Measurements from ENCODE around the gene LHPP.

LHPP gene

DNA sequence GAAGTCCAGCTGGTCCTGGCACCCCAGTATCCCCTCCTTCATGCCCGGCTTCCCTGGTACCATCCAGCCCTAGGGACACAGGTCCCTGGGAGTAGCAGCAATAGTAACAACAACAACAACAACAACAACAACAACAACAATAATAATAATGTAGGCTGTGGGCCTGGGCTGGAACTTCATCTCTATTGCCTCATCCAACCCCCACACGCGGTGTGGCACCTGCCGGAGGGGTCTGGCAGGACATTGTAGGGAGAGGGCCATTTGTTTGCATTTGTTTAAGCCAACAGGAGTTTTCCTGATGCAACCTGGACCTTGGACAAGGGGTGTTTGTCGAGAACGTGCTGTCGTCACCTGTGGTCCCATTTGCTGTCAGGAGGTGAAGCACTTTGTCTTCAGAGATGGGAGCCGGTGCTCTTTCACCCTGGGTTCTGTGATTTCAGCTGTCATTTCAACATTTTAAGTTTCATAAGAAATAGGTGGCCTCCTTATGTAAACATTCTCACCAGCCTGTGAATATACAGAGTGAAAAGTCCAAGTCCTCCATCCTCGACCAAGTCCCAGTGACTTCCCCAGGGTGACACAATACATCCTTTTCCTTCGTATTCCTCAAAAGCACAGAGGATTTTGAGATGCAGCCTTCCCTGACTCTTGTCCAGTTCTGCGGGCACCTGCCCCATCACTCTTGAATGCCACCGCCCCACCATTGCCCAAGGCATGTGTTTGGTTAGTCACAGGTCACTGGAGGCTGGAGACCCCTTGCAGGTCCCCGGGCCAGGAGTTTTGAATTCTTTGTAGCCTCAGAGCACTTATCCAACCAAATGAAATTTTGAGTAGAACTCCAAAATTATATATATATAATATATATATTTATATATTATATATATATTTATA is 9.2 kb downstream of the LHPP start:
- no peak for DNase-seq (ENCODE audit: low spot score)

DNA sequence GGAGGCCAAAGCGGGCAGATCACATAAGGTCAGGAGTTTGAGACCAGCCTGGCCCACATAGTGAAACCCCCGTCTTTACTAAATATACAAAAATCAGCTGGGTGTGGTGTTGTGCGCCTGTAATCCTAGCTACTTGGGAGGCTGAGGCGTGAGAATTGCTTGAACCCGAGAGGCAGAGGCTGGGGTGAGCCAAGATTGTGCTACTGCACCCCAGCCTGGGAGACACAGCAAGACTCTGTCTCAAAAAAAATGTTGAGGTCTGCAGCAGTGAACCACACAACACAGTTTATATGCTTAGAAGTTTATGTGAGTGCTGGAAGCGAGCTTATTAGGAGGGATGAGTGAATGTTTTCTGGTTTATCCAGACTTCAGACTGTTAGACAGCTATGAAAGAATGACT is 10.4 kb downstream of the LHPP start:
- no peak for DNase-seq (ENCODE audit: low spot score)

DNA sequence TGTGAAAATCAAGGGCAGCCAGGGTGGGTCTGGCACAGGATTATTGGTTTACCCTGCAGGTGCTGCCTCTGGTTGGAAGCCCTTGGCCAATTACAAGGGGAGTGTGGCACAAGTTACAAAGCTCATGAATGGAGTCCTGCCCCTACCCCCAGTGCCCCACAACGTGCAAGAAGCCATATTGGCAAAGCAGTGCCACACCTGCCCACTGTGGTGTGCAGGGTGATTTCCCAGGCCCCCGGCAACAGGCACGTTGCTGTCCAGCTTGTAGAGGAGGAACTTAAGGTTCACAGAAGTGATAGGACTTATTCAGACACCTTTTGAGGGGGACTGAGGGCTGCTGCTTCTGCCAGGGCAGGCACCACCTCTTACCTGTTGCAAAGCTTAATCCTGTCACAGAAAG is 11.4 kb downstream of the LHPP start:
- no peak for DNase-seq (ENCODE audit: low spot score)

DNA sequence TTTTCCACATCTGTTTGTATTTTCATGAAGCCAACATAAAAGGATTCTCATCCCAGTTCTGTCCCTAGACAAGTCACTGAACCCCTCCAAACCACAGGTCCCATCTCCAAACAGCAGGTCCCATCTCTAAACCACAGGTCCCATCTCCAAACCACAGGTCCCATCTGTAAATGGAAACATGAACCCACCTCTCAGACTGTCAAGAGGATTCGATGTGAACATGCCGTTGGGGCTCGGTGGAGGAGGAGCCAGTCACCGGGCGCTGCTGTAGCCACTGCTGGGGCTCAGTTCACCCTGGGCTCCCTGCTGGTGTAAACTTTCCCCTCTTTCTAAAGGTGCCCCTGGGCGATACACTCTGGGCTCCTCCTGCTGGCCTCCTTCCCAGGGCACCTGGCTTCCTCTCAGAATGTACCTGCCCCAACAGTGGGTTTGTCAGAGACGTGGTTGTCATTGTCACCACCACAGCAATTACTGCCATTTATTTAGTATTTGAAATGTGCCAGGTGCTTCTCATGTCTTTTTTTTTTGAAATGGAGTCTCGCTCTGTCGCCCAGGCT is 13.0 kb downstream of the LHPP start:
- no peak for DNase-seq (ENCODE audit: low spot score)

DNA sequence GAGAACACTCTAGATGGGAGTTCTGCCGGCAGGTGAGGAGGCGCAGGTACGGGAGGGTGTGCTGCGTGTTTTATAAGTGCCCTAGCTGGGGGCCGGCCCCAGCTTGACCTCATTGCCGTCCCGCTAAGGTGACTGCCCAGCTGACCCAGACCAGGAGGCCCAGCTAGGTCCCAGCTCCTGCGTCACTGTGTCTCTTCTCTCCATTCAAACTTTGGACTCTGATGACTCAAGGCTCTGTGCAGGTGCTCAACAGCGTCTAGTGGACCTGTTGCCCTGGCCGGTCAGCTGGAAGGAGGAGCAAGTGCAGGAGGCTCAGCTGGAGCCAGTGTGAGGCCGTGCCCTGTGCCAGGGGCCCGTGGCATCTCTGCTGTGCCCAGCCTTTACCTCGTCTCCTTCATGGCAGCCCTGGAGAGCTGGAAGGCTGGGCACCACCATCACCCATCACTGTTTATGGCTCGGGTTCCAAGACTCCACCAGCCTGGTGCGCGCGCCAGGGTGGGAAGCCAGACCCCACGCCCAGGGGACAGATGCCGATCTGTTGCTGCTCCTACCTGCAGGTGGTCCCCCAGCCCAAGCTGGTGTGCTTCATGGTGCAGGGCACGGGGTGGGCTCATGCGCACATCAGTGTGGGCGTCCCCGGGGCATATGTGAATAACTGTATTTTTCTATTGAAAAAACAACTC is 14.6 kb downstream of the LHPP start:
- no peak for DNase-seq (ENCODE audit: low spot score)

DNA sequence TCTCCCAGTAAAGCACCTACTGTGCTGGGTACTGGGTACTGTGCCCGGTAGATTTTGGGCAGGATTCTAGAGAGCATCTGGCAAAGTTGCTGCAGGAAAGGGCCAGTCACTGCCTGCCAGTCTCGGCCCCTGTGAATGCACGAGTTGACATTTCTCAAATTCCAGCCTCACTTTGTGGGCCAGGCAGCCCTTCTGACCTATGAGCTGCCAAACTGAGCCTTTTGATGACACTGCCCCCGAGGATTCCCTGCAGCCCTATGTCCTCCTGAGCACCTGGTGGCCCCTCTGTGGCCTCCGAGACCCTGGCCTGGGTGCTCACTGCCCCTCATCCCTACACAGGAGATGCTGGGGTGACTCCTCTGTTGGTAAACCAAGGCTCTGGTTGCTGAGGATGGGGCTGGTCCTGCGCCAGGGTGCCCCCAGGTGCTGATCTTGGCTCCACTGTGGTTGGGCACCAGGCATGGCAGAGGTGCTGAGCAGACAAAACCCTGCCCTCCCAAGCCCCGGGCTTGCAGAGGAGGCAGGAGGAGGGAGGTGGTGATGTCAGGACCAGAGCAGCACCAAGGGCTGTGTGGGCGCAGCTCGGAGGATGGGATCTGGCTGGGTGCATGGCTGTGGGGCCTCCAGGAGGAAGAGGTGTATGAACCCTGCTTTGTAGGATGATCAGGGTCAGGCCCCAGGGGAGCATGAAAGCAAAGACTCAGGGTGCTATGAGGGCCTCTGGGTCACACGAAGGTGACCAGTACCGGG is 16.2 kb downstream of the LHPP start:
- no peak for DNase-seq (ENCODE audit: low spot score)

DNA sequence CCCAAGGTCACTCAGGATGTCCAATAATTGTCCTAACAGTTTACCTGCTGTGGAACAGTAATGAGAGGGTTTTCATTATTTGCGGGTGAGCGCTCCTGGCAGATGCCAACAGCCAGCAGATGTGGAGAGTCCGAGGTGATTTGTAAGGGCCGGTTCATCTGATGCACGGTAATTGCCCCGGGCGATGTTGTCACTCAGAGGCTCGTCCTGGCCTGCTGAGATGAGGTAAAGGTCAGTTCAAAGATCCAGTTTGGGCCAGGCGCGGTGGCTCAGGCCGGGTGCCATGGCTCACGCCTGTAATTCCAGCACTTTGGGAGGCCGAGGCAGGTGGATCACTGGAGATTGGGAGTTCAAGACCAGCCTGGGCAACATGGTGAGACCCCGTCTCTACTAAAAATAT is 16.9 kb downstream of the LHPP start:
- DNase-seq (ENCODE audit: low spot score), result no peak

DNA sequence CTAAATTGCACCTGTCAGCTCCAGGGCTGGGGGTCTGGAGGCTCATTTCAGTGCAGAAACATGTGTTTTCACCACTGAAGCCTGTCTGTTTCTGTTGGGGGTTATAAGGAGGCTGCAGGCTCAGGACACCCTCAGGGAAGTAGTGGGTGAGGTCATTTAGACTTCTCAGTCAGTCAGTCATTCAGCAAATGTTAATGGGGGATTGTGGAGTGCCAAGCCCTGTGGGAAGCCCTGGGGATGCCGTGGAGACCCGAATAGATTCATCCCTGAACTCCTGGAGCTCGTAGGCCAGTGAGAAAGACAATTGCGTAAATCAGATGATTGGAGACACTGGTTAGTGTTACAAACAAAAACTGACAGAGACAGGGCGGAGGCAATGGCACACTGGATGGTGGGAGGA is 19.2 kb downstream of the LHPP start:
- DNase-seq (ENCODE audit: low spot score), result no peak

DNA sequence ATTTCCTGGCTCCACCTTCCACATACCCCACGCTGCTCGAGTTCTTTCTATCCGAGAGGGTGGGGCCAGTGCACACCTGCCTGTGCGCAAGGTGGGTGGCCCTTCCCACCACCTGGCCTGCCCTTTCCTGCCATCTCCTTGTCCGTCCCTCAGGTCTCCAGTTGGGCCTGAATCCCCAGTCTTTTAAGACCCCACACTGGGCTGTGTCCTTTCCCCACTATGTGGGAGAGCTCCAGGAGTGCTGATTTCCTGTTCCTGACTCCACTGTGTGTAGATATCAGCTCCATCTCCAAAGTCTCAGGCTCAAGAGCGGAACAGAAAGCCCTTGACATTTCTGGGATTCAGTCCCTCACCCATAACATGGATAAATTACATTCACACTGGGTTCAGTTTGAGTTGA is 20.1 kb downstream of the LHPP start:
- no peak for DNase-seq (ENCODE audit: low spot score)

DNA sequence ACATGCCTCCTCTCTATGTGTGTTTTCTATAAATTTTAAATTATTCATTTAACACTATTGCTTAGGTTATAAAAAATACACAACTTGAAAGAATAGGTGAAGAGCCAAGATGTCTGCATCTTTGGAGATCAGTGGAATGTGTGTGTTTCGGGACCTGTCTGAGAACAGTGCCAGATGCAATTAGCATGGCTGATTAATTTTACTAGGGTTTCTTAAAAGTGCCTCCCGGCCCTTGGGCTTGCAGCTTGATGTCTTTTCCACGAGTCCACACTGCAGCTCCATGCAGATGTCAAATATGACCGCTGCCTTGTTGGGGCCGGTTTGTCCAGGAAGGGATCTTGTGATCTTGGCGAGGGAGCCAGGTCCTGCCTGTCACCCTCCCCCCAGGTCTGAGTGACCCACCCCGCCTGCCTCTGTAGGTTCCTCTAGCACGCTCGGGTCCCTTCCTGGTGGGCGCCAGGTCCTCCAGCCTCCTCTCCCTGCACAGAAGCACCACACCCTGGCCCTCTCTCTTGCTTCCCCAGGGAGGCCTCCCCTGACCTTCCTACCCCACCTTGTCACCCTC is 20.7 kb downstream of the LHPP start:
- DNase-seq (ENCODE audit: low spot score), result no peak

DNA sequence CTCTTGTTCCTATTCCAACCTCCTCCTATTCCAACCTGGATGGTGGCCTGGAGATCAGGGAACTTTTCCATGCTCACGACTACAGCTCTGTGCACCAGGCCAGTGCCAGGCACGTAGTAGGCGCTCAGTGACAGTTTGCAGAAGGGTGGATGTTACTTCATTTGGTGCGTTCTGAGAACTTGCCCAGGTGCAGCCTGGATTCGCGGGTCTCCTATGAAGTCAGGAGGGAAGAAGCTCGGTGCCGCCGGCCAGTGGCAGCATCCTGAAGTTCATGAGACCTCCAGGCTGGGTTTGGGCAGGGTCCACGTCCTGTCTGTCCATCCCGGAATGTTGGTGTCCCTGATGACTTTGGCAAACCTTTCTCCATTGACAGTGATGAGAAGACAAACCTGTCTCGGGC is 21.3 kb downstream of the LHPP start:
- DNase-seq (ENCODE audit: low spot score), result no peak

DNA sequence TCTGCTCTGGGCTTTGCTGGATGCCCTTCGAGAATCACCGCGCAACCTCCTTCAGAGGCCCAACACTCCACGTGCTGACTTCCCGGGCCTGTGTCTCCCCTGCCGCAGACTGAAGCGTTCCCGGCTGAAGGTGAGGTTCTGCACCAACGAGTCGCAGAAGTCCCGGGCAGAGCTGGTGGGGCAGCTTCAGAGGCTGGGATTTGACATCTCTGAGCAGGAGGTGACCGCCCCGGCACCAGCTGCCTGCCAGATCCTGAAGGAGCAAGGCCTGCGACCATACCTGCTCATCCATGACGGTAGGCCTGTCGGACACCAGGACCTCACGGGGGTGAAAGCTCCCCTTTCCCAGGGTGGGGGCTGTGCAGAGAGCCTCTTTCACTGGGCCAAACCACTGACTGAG is 22.4 kb downstream of the LHPP start:
- no peak for DNase-seq (ENCODE audit: low spot score)

DNA sequence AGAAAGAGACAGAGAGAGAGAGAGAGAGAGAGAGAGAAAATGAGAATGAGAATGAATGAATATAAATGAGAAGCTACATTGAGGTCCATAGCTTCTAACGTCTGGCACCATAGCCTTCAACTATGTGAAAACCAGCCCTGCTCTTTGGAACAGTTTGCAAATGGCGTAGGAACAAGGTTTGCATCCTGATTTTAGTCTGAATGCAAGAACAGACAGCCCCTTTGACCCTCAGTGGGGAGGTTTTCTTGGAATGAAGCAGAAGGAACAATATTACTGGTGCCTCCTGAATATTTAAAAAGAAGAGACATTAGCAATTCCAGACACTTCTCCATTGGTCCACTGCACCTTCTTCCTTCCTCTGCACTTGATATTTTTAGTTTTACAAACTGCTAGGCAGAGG is 23.0 kb downstream of the LHPP start:
- no peak for DNase-seq (ENCODE audit: low spot score)

DNA sequence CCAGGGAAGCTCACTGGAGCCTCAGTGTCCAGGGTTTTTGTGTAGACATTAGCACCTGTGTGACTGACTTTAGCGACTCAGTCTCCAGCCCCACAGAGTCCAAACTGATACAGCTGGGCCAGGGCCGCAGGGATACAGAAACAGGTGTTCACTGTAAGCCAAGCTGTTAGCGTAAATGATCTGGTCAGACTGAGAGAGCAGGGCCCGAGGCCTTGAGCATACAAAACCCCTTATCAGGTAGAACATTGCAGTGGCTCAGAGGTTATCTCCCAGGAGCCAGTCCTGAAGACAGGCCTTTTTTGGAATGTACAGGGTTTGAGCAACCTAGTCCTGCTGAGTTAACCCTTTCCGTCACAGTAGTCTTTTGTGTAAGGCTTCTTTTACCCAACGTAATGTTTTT is 25.0 kb downstream of the LHPP start:
- DNase-seq (ENCODE audit: low spot score), result peak; percentile 56

DNA sequence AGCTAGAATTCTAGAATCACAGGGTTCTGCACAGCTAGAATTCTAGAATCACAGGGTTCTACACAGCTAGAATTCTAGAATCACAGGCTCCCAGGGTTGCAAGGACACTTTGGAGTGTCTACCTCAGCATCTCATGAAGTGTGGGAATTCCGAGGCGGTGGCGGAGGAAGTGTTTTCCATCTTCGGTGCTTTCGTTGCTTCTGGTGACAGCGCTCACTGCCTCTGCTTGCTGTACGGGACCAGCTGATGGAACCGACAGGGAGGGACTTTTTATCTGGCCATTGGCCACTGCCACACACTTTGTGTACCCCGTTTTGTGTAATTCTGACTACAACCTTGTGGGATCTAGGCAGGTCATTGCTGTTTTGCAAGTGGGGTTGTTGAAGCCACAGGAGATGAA is 29.5 kb downstream of the LHPP start:
- no peak for DNase-seq (ENCODE audit: low spot score)

DNA sequence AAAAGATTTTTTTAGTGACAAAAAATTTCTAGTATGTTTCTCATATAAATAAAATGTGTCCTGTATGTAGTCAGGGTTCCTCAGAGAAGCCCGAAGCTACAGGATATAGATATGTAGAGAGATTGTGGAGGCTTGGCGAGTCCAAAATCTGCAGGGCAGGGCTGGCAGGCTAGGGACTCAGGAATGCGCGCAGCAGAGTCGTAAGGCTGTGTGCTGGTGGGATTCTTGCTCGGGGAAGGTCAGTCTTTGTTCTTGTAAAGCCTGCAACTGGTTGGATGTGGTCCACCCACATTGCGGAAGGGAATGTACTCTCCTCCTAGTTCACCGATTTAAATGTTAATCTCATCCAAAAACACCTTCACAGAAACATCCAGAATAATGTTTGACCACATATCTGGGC is 30.6 kb downstream of the LHPP start:
- DNase-seq (ENCODE audit: low spot score), result no peak

DNA sequence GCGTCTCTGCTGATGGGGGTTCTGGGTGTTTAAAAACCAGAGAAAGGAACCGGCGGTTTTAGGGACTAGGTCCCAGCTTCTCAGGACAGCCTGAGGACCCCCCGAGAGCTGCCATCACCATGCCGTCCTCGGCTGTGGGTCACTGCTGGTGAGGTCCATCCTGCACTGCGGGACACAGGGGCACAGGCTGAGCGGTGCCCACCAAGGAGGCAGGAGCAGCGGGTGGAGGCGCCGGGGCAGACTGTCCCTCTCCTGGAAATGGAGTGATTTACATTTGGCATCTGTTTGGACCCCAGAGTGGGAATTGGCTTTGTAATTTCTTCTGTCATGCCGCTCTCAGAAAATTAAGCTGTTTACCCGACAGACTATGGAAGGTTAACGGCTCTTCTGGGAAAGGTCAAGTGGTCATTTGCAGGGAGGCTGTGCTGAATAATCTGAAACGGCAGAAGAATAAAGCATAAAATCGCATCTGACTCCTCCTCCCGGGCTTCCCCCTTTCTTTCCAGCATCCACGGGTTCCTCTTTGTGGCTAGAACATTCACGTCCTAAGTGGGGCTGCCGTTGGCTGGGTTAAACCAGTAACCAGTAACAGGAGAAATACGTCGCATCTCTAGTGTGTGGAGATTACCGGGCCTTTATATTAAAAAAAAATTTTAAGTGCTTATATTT is 31.7 kb downstream of the LHPP start:
- DNase-seq (ENCODE audit: low spot score), result no peak

DNA sequence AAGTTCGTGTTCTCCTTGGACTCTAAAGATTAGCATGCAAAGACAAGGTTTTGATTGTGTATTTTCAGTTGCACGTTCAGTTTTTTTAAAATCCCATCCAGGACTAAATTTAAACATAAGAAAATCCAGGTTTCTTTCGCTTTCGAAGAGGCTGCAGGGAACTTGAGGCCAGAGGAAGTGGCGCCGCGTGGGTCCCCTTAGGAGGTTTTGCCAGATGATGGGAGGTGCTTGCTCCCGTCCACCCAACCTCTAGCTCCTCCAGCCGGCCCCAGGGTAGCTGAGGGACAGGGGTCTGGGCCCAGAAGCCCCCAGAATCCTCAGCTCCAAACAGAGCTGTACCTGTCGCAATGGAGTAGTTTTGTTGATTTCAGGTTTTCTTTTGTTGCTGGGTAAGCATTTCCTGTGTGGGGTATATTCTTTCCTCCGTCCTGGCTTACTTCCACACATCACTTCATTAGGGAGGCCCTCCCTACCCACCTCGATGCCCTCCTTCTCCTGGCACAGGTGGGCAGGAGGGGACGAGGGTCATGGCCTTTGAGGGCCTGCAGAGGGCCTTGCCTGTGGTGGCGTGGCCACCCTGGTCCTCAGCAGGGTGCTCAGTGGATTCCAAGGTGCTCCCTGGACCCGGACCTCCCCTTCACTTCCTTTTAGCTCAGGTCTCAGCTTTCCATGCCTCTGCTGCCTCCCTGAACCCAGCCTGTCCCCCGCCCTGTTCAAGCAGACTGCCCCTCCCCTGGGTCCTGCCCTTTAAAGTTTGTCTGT is 32.6 kb downstream of the LHPP start:
- no peak for DNase-seq (ENCODE audit: low spot score)

DNA sequence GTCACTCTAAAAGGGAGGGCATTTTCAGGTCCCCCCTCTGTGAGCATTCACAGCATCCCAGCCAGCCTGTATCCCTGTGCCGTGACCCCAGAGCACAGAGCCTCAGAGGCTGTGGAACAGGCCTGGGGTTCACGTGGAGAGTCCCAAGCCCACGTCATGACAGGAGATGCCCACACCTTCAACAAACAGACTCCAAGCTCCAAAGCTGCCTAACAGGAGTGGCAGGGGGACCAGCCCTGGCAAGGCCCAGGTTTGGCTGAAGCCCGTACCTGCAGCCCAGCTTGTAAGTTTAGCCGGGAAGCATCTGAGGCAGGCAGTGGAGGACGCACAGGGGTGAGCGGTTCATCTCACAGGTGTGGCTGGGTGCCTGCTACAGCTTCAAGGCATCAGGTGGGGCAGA is 33.5 kb downstream of the LHPP start:
- no peak for DNase-seq (ENCODE audit: low spot score)

DNA sequence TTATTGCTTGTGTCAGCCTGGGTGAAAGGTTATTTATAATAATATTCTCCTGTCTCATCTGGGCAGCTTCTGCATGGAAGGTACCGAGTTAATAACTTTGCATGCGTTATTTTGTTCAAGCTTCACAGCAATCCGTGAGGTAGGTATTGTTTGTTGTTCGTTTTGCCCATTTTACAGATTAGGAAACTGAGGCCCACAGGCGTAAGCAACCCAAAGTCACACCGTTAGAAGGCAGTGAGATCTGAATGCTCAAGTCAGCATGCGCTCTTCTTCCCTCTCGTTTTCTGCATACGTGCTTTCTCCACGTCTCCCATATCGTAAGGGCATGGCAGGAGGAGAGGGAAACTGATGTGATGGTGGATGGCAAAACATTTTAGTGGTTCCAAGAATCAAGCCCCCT is 34.1 kb downstream of the LHPP start:
- no peak for DNase-seq (ENCODE audit: low spot score)

DNA sequence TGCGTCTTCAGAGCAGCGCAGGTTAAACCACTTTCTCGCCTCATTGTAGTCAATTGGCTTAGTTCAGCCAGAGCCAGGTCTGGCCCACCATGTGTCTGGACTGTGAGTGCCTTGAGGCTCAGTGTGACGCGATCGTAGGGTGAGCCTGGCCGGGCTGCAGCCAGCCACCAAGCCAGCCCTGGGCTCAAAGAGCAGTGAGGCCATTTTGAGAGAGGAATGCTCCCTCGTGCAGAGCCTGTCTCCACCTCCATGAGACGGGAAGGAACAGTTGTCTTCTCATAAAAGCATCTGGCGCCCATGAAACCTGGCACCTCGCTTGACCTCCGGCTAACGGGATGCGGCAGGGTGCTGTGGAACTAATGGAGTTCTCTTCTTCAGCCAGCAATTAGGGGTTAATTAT is 34.5 kb downstream of the LHPP start:
- DNase-seq (ENCODE audit: low spot score), result no peak
